Activated CD8-positive, alpha-beta T cell treated with anti-CD3 and anti-CD28 coated beads for 36 hours (primary cell): ENCODE results near the gene SETD2. TPM values are rescaled to one million over a fixed set of nuclear protein-coding genes. Genes with fewer than 3 reads are reported as not detected.

Source experiments
- ATAC-seq: fragments of 200-7000 bp; cut with Tn5 transposase; one replicate; pipeline ENCODE4 v1.10.0; 2021; ENCODE audit warnings: mild to moderate bottlenecking, moderate library complexity
- CTCF ChIA-PET: fragments of 350-600 bp; sonication (Branson Sonifier 250); formaldehyde crosslinking; loops from one replicate; lab custom pipeline; 2021; ENCODE audit warnings: antibody characterized with exemption; lab: Charles Lee
- POLR2A ChIA-PET: fragments of 350-600 bp; sonication (Branson Sonifier 250); formaldehyde crosslinking; loops from one replicate; lab custom pipeline; 2021; ENCODE audit warnings: antibody characterized with exemption; lab: Charles Lee
- DNase-seq: peaks from one replicate; pipeline ENCODE4 v3.0.0-alpha.2; 2020
- H3K27ac Mint-ChIP-seq: one replicate; pipeline ENCODE4 v1.8.0; 2021; ENCODE audit warnings: mild to moderate bottlenecking, mixed read lengths
- H3K27me3 Mint-ChIP-seq: one replicate; pipeline ENCODE4 v1.8.0; 2021; ENCODE audit warnings: mixed read lengths
- H3K36me3 Mint-ChIP-seq: one replicate; pipeline ENCODE4 v1.8.0; 2021; ENCODE audit warnings: low read depth, mixed read lengths
- H3K4me1 Mint-ChIP-seq: one replicate; pipeline ENCODE4 v1.8.0; 2021; ENCODE audit warnings: low read depth, mixed read lengths
- H3K4me3 Mint-ChIP-seq: one replicate; pipeline ENCODE4 v1.8.0; 2021; ENCODE audit warnings: mild to moderate bottlenecking, moderate library complexity, mixed read lengths
- H3K9me3 Mint-ChIP-seq: one replicate; pipeline ENCODE4 v1.8.0; 2021; ENCODE audit warnings: mixed read lengths
- intact Hi-C: fragments of 100-400 bp; cut with micrococcal nuclease; formaldehyde crosslinking; loops from one replicate; pipeline ENCODE4 v1.10.0; 2022
- total RNA-seq, 2 experiments: library from RNA; stranded (reverse); gene quantifications; one replicate each; pipeline ENCODE4 v1.2.3, GENCODE V29; 2021
- TF ChIP-seq, protein P1 (sequence below): fragments of 200-600 bp; IDR thresholded peaks from one replicate; pipeline ENCODE4 v1.8.0; 2022; ENCODE audit warnings: antibody characterized with exemption, mild to moderate bottlenecking

SETD2 gene
- total RNA-seq, 2 experiments from 2014 or later, result 34.7 to 36.1 TPM

DNA sequence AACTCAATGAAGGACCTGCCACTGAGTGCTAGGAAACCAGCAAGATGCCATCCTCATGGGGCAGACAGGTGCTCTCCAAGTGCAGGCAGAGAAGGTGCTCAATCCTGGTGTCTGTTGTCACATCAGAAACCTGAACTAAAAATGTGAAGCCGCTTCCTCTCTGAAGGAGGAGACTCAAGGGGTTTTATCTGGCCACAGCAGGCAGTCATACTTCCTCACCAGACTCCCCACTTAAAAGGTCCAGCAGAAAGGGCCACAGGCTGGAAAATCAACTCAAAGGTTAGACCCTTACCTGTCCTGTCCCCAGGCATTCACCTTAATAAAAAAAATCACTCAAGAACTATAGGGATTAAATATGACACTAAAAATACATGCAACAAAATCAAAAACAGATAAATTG, 192.2 kb downstream of the SETD2 start:
- Mint-ChIP-seq H3K4me3 (peak overlapping the region; percentile 42), H3K27ac (peak overlapping the region; percentile 84), H3K27me3 (no peaks in the 10 kb centered on the region), H3K9me3 (no peaks in the 10 kb centered on the region), H3K36me3 (peaks cover 53% of the 10 kb centered on the region), H3K4me1 (peaks cover 80% of the 10 kb centered on the region)
- intact Hi-C loops, result no loop called here
- no peak for ATAC-seq
- TF ChIP-seq, protein P1, sequence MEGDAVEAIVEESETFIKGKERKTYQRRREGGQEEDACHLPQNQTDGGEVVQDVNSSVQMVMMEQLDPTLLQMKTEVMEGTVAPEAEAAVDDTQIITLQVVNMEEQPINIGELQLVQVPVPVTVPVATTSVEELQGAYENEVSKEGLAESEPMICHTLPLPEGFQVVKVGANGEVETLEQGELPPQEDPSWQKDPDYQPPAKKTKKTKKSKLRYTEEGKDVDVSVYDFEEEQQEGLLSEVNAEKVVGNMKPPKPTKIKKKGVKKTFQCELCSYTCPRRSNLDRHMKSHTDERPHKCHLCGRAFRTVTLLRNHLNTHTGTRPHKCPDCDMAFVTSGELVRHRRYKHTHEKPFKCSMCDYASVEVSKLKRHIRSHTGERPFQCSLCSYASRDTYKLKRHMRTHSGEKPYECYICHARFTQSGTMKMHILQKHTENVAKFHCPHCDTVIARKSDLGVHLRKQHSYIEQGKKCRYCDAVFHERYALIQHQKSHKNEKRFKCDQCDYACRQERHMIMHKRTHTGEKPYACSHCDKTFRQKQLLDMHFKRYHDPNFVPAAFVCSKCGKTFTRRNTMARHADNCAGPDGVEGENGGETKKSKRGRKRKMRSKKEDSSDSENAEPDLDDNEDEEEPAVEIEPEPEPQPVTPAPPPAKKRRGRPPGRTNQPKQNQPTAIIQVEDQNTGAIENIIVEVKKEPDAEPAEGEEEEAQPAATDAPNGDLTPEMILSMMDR, result no peak
- POLR2A ChIA-PET, result no interaction called here
- CTCF ChIA-PET, result no interaction called here
- no peak for DNase-seq

DNA sequence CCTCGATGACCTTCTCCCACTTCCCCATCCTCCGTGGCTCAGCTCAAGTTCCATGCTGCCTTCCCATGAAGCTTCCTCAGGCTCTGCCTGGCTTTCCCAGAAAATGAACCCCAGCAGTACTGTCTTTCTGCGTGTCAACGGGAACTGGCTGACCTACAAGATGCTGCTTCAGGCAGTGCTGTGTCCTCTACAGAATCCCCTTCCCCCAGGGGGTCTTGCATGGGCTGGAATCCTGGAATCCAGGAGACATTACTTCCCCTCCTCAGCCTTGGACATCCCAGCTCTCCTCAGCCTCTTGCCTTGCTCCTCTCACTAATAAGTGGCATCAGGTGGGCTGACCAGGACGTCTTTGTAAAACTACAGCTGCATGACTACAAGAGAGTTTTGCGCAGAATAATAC, 192.8 kb downstream of the SETD2 start:
- ChIA-PET POLR2A (interaction anchor here (3.6 to 7.3 kb wide), 2 partner anchors 9 to 17 kb away, joined by 11 to 40 read pairs; partner anchors contain the start of gene NBEAL2), CTCF (no interaction called here)
- TF ChIP-seq, protein P1, result no peak
- Mint-ChIP-seq H3K9me3 (no peaks in the 10 kb centered on the region), H3K4me1 (peaks cover 84% of the 10 kb centered on the region), H3K4me3 (peak overlapping the region; percentile 42), H3K27me3 (no peaks in the 10 kb centered on the region), H3K27ac (peak overlapping the region; percentile 84), H3K36me3 (peaks cover 51% of the 10 kb centered on the region)
- intact Hi-C loops, result no loop called here
- DNase-seq (no peak), ATAC-seq (no peak)

DNA sequence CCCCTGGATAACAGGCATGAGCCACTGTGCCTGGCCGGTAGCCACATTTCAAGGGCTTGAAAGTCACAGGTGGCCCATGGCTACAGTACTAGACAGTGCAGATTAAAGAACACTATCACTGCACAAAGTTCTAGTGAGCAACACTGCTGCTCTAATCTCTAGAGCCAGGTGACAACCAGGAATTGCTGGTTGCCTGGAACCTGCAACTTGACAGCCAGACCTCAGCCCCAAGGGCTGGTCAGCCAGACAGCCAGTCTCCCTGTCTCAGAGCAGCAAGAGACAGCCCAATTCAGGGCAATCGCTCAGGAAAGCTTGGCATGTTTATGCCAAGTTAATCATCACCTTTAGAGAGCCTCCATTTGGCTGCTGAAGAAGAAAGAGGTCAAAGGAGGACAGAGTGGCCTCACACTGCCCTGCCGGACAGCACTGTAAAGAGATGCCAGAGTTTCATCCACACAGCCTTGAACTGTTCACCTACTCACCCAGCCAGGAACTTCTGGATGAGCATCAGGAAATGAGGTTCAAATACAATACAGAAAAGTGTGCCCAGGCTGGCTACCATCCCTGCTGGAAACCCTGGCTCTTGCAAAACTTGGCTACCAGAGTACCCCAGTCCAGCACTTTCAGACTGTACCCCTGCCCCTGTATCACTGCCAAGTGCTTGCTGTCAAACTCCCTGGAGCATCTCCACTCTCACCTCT, 193.4 kb downstream of the SETD2 start:
- ATAC-seq (no peak), DNase-seq (no peak)
- intact Hi-C loops, result no loop called here
- CTCF ChIA-PET, result no interaction called here
- H3K27me3 Mint-ChIP-seq, result no peaks in the 10 kb centered on the region
- TF ChIP-seq, protein P1, result no peak
- no peaks in the 10 kb centered on the region for H3K9me3 Mint-ChIP-seq
- H3K36me3 Mint-ChIP-seq, result peaks cover 53% of the 10 kb centered on the region
- POLR2A ChIA-PET, result interaction anchor here (1.6 to 7.3 kb wide), 3 partner anchors 9 to 17 kb away, joined by 8 to 40 read pairs (median 11); partner anchors contain the start of gene NBEAL2
- peaks cover 88% of the 10 kb centered on the region for H3K4me1 Mint-ChIP-seq
- no peak overlapping the region for H3K4me3 Mint-ChIP-seq
- H3K27ac Mint-ChIP-seq, result peak overlapping the region; percentile 84

DNA sequence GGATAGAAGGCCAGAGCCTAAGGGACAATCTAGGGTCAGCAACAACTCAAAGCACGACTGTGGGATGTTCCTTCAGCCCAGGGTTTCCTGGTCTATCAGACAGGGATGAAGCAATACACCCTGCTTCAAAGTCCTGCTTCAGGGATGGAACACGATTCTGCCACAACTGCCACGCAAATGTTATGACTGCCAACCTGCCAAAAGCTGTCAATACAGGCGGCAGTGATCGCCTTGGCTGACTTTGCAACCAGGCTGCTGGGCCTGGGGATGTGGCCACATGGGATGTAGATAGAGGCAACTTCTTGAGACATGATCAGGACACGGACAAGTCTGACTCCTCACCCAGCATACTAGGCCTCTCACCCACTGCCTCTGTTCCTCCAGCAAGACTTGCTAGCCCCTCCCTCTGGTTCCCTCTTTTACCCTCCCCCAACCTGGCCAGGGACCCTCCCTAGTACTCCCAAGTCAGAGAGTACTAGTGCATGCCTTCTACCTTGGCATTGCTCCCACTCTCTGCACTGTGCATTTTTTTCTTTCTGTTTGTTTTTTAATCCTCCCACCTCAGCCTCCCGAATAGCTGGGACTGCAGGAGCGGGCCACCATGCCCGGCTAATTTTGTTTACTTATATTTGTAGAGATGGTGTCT, 195.0 kb downstream of the SETD2 start:
- intact Hi-C loops, result no loop called here
- DNase-seq, result no peak
- Mint-ChIP-seq H3K27ac (peak overlapping the region; percentile 59), H3K9me3 (no peaks in the 10 kb centered on the region), H3K4me1 (peaks cover 83% of the 10 kb centered on the region), H3K36me3 (peaks cover 50% of the 10 kb centered on the region), H3K27me3 (no peaks in the 10 kb centered on the region), H3K4me3 (no peak overlapping the region)
- ChIA-PET CTCF (no interaction called here), POLR2A (interaction anchor here (0.8 to 7.3 kb wide), 4 partner anchors 10 to 15 kb away, joined by 3 to 40 read pairs (median 10); partner anchors contain the start of gene NBEAL2)
- ATAC-seq, result no peak
- TF ChIP-seq, protein P1, result no peak

DNA sequence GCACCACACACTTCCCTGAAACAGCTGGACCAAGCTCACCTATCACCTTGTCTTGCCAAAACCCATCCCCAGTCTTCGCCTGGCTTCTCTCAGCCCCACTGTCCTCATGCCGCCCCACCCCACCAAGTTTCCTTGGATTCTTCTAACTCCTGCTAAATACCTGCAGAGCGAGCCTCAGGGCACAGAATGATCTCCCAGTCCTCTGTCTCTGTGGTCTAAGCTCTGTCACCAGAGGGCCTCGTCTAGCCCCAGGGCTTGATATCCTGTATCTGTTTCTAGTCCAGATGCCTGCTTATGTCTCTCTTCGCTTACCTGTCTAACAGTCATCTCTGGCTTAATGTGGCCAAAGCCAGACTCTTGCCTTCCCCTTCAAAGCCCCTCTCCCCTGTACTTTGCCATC, 197.1 kb downstream of the SETD2 start:
- DNase-seq (no peak), ATAC-seq (peak; percentile 48)
- ChIA-PET POLR2A (interaction anchor here (2.1 to 7.3 kb wide), 2 partner anchors 13 to 19 kb away, joined by 8 to 40 read pairs; partner anchors contain the start of gene NBEAL2), CTCF (interaction anchor here (1.5 kb wide), 1 partner anchor 10 kb away, joined by 4 read pairs; no protein-coding TSS in a partner anchor)
- peak overlapping the region; percentile 61 for H3K27ac Mint-ChIP-seq
- H3K4me1 Mint-ChIP-seq, result peaks cover 82% of the 10 kb centered on the region
- TF ChIP-seq, protein P1, result no peak
- H3K36me3 Mint-ChIP-seq, result peaks cover 51% of the 10 kb centered on the region
- H3K4me3 Mint-ChIP-seq, result no peak overlapping the region
- intact Hi-C loops, result no loop called here
- H3K27me3 Mint-ChIP-seq, result no peaks in the 10 kb centered on the region
- H3K9me3 Mint-ChIP-seq, result no peaks in the 10 kb centered on the region
